GM18951 (cell line): ENCODE data around the gene ATP6V0C.

ENCODE experiments used
- POLR2A ChIP-seq: IDR thresholded peaks from 4 replicates; pipeline ENCODE4 v1.6.1; 2011; ENCODE audit warnings: mild to moderate bottlenecking; ENCODE audit not compliant: insufficient read length, insufficient read depth; ENCODE audit errors: extremely low read depth
- in situ Hi-C: fragments of 300-500 bp; cut with MboI; formaldehyde crosslinking; loops from one replicate; pipeline ENCODE4 v1.12.0; 2022; ENCODE audit warnings: low sequenced_read_pairs, mixed read lengths, inconsistent platforms; ENCODE audit not compliant: unreplicated experiment

The ATP6V0C gene

DNA sequence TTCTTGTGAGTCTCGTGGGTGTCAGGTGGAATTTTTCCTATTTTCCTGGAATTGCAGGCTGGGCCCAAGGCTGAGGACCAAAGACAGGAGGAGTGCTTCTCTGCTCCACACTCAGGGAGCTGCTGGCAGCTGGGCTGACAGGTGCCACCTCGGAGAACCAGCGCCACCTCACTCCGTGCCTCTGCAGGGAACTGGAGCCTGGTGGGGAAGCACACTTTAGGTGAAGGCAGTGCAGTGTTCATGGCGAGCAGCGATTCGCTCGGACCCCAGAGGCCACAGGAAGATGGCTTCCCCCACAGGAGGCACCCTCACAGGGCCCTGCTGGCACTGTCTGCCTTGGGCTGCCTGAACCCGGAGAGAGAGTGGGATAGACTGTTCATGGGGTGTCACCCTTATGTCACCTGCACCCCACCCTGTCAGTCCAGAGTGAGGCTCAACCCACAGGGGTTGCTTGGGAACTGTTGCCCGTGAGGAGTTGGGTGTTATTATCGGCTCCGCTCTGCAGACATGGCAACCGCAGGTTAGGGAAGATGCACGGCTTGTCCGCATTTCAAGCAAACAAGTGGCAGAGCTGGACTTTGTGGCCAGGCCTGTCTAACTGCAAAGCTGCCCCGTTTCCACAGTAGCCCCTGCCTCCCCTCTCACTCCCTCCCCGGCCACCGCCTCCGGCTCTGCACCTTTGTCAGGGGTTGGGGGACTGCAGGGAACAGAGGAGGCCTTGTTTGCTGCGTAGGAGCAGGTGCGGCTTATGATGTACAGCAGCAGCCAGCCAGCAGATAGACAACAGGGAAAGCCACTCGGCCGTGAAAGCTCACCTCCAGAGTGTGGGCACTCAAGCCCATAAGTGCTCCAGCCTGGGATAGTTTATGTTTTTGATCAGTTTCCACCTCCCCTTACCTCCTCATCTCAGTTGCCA is 23.3 kb upstream of the ATP6V0C start:
- TF ChIP-seq POLR2A: no peak
- in situ Hi-C loops: no loop called here

DNA sequence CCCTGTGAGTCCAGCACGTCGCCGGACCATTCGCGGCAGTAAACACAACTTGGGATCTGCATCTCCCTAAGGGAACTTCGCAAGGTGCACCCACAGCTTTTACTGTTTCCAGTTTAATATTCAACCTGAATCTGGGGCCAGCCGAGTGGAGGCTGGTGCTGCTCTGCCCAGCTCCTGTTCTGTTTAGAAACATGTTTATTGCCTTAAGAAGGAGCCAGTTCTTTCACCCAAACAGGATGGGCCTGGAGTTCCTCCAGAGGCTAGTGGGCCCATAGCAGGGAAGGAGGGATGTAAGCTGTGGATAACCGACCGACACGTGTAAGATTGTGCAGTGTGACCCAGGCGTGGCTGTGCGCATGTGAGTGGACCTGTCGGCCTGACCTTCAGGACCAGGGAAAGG is 21.5 kb upstream of the ATP6V0C start:
- in situ Hi-C loops: no loop called here
- TF ChIP-seq POLR2A: no peak

DNA sequence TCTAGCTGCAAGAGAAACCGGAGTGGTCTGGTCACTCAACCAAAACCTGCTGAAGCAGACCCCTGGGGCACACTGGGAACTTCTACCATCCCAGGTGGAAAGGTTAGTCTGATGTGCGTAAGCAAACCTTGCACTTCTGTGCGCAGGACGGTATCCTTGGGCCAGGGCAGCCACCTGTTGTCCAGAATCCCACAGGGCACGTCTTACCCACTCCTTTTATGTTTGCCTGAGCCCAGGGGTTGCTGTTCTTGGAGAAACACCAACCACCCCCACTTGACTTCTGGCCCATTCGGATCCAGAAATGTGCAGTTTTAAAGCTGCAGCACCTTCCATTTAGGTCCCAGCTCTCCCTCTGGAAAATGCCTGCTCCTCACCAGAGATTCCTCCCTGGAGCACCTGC is 20.1 kb upstream of the ATP6V0C start:
- TF ChIP-seq POLR2A: no peak
- in situ Hi-C loops: no loop called here

DNA sequence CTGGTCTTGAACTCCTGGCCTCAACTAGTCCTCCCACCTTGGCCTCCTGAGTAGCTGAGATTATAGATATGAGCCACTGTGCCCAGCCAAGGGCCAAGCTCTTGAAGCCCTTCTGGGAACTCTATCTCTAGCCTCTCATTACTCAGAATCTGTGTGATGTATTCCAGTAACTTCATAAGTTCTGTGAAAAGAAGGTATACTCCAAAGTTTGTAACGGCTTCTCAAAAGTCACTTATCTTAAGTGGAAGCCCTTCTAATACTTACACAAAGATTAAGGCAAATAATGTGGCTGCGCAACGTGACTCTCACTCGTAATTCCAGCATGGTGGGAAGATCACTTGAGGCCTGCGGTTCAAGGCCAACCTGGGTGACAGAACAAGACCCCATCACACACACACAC is 19.1 kb upstream of the ATP6V0C start:
- in situ Hi-C loops: no loop called here

DNA sequence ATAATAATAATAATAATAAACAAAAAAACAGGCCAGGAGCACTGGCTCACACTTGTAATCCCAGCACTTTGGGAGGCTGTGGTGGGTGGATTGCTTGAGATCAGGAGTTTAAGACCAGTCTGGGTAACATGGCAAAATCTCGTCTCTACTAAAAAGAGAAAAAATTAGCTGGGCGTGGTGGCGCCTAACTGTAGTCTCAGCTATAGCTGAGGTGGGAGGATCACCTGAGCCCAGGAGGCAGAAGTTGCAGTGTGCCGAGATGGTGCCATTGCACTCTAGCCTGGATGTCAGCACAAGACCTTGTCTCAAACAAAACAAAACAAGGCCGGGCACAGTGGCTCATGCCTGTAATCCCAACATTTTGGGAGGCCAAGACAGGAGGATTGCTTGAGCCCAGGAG is 18.7 kb upstream of the ATP6V0C start:
- in situ Hi-C loops: no loop called here

More for the DNA sequence above, 19.1 kb upstream of the ATP6V0C start:
- TF ChIP-seq POLR2A: no peak

DNA sequence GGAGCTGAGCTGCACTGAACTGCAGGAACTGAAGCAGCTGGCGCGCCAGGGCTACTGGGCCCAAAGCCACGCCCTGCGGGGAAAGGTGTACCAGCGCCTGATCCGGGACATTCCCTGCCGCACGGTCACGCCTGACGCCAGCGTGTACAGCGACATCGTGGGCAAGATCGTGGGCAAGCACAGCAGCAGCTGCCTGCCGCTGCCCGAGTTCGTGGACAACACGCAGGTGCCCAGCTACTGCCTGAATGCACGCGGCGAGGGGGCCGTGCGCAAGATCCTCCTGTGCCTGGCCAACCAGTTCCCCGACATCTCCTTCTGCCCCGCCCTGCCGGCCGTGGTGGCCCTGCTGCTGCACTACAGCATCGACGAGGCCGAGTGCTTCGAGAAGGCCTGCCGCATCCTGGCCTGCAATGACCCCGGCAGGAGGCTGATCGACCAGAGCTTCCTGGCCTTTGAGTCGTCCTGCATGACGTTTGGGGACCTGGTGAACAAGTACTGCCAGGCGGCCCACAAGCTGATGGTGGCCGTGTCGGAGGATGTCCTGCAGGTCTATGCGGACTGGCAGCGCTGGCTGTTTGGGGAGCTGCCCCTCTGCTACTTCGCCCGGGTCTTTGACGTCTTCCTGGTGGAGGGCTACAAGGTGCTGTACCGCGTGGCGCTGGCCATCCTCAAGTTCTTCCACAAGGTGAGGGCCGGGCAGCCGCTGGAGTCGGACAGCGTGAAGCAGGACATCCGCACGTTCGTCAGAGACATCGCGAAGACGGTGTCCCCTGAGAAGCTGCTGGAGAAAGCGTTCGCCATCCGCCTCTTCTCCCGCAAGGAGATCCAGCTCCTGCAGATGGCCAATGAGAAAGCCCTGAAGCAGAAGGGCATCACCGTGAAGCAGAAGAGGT is 17.3 kb upstream of the ATP6V0C start:
- in situ Hi-C loops: no loop called here

More for the DNA sequence above, 18.7 kb upstream of the ATP6V0C start:
- TF ChIP-seq POLR2A: no peak

DNA sequence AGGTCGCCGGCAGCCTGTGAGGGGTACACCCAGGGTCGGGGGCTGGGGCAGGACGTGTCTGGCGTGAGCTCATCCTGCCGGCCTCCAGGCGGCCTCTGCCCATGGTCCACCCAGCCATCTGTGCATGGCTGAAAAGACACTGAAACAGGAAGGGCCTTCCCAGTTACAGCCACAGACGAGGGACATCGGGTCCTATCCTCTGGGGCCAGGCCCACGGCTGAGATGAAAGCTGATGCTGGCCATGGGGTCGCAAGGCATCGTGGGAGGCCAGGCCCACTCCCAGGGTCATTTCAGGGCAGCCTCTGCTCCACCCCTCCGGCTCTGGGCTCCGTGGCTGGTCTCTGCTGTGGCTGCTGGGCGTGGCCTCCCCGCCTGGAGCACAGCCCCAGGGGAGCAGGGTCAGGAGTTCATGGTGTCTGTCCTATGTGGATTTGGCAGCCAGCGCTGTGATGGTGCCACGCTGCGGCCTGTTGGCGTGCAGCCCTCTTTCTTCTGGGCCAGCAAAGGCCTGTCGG is 16.6 kb upstream of the ATP6V0C start:
- no peak for TF ChIP-seq POLR2A
- in situ Hi-C loops: no loop called here

More for the DNA sequence above, 17.3 kb upstream of the ATP6V0C start:
- no peak for TF ChIP-seq POLR2A

DNA sequence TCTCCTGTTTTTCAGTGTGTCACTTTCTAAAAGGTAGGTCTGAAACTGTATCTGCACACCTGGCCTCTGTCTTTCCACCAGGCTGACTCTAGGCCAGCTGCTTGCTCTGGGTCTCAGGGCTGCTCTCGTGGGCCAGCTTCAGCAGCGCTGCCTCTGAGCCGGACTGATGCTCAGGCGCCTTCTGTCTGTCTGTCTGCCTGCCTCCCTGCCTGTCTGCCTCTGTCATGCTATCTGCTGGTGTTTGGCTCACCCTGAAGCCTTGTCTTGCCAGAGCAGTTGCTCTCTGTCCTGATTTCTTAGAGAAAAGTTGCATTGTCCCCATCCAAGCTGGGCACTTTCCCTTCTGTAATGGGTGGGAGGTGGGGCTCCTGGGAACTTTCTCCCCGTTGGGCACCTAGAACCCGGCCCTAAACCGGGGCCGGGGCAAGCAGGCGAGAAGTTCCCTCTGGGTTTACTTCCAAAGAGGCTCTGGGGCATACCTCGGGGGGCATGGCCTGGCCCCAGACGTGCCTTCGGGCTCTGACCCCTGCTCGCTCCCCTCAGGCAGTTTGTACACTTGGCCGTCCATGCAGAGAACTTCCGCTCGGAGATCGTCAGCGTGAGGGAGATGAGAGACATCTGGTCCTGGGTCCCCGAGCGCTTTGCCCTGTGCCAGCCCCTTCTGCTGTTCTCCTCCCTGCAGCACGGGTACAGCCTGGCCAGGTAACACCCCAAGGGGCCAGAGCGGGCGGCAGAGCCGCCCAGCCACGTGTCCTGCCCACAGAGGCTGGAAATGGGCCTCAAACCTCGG is 15.9 kb upstream of the ATP6V0C start:
- TF ChIP-seq POLR2A: no peak
- in situ Hi-C loops: no loop called here

DNA sequence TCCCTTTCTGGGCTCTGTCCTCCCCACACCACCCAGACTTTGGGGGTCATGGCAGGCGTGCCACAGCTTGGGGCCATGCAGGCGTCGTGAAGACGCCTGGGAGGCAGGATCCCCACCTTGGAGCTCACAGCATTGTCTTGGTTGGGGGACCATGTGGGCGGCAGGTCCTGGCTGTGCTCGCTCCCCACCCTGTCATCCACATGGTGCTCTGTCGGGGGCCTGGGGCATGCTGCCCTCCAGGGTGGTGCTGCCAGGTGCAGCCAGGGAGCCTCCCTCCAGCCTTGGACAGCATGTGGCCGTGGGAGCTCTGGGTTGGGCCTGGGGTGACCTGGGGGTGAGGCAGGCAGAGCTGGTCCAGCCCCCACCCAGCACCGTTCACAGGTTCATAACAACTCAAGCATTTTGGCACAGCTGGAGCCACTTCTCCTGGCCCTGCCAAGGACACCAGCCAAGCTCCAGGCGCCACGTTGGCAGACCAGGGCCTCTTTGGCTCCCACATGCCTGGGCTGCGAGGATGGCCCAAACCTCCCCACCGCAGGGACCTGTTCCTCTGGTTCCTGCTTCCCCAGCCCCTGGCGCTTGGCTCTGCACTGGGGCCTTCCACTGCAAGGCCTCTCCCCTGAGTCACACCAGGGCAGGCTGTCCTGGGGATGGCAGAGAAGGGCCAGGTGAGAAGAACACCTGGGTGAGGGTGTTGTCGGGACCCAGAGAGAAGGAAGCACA is 15.1 kb upstream of the ATP6V0C start:
- no peak for TF ChIP-seq POLR2A

DNA sequence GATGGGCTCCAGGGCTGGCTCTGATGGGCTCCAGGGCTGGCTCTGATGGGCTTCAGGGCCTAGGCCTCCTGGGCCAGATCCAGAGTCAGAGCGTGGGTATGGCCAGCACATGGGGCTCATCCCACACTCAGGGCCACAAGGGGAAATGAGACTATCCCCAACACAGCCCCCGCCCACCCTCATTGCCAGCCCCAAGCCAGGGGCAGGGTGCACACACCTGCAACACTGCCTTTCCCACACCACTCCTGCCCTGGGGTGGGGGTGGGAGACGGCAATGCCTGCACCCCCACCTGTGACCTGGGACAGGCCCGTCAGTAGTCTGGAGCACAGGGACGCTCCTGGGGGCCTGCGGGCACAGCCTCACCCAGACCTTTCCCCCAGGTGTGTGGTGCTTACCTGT is 14.3 kb upstream of the ATP6V0C start:
- in situ Hi-C loops: no loop called here
- TF ChIP-seq POLR2A: no peak

More for the DNA sequence above, 15.1 kb upstream of the ATP6V0C start:
- in situ Hi-C loops: no loop called here

DNA sequence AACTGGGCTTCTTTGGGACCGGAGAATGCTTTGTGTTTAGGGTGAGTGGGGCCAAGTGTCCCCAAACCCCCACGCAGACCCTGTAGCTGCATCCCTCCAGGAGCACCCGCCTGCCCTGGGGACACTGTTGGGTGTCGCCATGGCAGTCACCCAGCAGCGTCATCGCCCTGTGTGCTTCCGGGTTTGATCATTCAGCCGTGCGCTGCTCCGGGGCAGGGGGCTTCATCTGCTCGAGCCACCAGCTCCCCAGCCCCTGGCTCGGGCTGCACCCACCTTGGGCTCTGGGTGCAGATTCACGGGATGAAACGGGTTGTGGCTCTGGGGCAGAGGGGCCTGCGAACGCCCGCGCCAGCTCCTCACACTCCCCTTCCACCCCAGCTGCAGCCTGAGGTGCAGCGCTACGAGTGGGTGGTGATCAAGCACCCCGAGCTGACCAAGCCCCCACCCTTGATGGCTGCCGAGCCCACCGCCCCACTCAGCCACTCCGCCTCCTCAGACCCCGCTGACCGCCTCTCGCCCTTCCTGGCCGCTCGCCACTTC is 13.8 kb upstream of the ATP6V0C start:
- no peak for TF ChIP-seq POLR2A

More for the DNA sequence above, 13.8 kb upstream of the ATP6V0C start:
- in situ Hi-C loops: no loop called here
